NCI-H1105 treated with DMSO at 0.1 percent for 48 hours (cell line): ENCODE data around the gene ETV6.
"Not testable (repeated sequence)": the region's sequence is repeated elsewhere in the genome, so short reads cannot be mapped to it uniquely, and the experiment has no call there.

Experiments
- DNase-seq: peaks from one replicate; lab custom pipeline; 2025; lab: John Stamatoyannopoulos, UW

Gene ETV6

GRCh38 chr12:11669348-11669747 lies 19.9 kb downstream of the ETV6 start:
- no peak for DNase-seq

GRCh38 chr12:11672256-11673191 lies 23.1 kb downstream of the ETV6 start:
- DNase-seq: no peak

GRCh38 chr12:11673666-11674461 lies 24.4 kb downstream of the ETV6 start:
- no peak for DNase-seq

GRCh38 chr12:11674894-11675390 lies 25.5 kb downstream of the ETV6 start:
- no peak for DNase-seq

- DNase-seq: no peak
These were observed 26.6 kb downstream of the ETV6 start for GRCh38 chr12:11676052-11676451.

- no peak for DNase-seq
These were observed 27.6 kb downstream of the ETV6 start for GRCh38 chr12:11677093-11677492.

- no peak for DNase-seq
These were observed 28.3 kb downstream of the ETV6 start for GRCh38 chr12:11677752-11678151.

GRCh38 chr12:11678781-11679180 lies 29.3 kb downstream of the ETV6 start:
- DNase-seq: no peak

- no peak for DNase-seq
These were observed 31.7 kb downstream of the ETV6 start for GRCh38 chr12:11681207-11681606.

- DNase-seq: not testable (repeated sequence)
These were observed 32.2 kb downstream of the ETV6 start for GRCh38 chr12:11681695-11682094.

- no peak for DNase-seq
These were observed 34.9 kb downstream of the ETV6 start for GRCh38 chr12:11684393-11684792.

- DNase-seq: no peak
These were observed 35.3 kb downstream of the ETV6 start for GRCh38 chr12:11684811-11685210.

GRCh38 chr12:11685316-11685715 lies 35.8 kb downstream of the ETV6 start:
- DNase-seq: no peak

- DNase-seq: no peak
These were observed 36.2 kb downstream of the ETV6 start for GRCh38 chr12:11685716-11686115.

- DNase-seq: peak; percentile 47
These were observed 36.6 kb downstream of the ETV6 start for GRCh38 chr12:11686120-11686519.

GRCh38 chr12:11687528-11687927 lies 38.1 kb downstream of the ETV6 start:
- no peak for DNase-seq

- no peak for DNase-seq
These were observed 38.9 kb downstream of the ETV6 start for GRCh38 chr12:11688379-11688778.

GRCh38 chr12:11688831-11689230 lies 39.4 kb downstream of the ETV6 start:
- no peak for DNase-seq

GRCh38 chr12:11689591-11690186 lies 40.2 kb downstream of the ETV6 start:
- no peak for DNase-seq

- DNase-seq: no peak
These were observed 43.6 kb downstream of the ETV6 start for GRCh38 chr12:11693067-11693466.

GRCh38 chr12:11693601-11694000 lies 44.1 kb downstream of the ETV6 start:
- DNase-seq: no peak

- DNase-seq: no peak
These were observed 45.1 kb downstream of the ETV6 start for GRCh38 chr12:11694528-11694927.
